Measurements from ENCODE around the gene NAIF1. TPM values are rescaled to one million over a fixed set of nuclear protein-coding genes. Genes with fewer than 3 reads are reported as not detected.
"Not testable (repeated sequence)": the region's sequence is repeated elsewhere in the genome, so short reads cannot be mapped to it uniquely, and the experiment has no call there.

The NAIF1 gene
- total RNA-seq (2014; rRNA removed), result 13.5 and 14.0 TPM in 2 replicates
- 8.6 TPM for polyA plus RNA-seq (2012)

DNA sequence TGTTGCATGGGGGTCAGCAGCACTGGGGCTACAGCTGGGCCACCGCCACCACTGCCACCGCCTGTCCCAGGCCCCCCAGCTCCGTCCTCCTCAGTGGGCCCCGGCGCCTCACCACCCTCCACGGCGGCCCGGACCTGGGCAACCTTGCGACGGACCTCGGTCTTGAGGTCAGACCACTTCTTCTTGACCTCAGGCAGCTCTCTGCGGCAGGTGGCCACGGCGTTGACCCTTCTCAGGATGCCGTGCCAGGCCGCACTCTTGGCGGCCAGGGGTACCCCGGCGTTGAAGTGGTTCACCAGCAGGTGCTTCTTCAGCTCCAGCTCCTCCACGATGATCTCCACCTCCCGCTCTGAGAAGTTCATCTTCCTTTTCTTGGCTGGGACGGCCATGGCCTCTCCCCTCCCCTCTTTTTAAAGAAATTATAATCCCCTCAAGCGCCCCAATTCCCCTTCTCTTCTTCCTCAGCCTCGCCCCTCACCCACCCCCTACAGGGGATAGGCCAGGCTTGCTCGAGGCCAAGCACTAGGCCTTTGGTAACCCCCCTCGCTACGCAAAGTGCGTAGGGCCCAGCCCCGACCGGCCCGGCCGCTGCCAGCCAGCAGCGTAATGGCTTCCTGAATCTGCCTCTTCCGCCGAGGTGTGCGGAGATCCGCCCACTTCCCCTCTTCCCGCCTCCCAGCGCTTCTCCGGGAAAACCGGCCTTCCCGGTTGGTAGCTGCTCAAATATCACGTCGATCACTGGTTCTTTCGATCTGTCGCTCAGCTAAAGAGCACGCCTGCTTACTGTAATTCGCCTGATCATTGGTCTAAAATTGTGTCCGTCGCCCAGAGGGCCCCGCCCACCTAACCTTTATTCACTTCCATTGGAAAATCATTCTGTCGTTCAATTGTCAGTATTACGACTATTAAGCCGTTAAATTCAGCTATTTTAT, at the start of gene NAIF1:
NAIF1 (minus strand) TSS at position 608 of the 932 bp plus-strand sequence; CDS start at position 389, 219 bp downstream.
- DNase-seq (ENCODE audit: low read depth), result peak; percentile 99

GRCh38 chr9:128116104-128117083, 49.3 kb upstream of the NAIF1 start:
- DNase-seq (ENCODE audit: low read depth), result no peak

GRCh38 chr9:128115187-128116103, 48.3 kb upstream of the NAIF1 start:
- no peak for DNase-seq (ENCODE audit: low read depth)

DNA sequence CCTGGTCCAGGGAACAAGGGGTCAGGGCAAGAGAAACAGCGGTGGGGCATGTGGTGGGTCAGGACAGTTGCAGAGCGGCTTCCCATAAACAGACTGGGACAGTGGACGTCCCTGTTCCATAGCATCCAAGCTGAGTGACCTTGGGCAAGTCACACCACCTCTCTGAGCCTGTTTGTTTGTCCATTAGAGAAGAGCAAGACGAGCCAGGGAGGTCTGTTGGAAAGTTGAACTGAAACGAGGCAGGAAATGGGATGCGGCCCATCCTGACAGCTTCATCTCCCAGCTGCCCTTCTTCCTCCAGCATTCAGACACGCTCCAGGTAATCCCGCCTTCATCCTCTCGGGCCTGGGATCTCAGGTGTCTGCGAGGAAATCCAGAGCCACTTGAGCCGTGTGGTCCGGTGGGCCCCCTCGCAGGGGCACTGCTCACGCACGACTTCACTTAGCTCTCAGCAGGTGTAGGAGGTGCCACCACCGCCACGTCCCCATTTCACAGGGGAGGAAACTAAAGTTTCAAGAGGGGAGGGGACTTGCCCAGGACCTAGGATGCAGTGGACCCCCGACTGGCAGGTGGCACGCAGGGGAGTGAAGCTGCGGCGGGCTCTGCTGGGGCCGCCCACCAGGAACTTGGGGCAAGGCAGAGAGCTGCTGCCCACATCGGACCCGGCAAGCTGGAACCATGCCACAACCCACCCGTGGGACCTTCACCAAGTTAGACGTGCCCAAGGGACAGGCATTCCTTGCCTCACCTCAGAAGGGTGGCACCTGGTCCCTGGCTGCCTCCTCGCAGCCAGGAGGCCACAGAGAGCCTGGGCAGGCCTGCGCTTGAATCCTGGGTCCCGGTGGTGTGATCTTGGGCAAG, 47.4 kb upstream of the NAIF1 start:
- no peak for DNase-seq (ENCODE audit: low read depth)

GRCh38 chr9:128113526-128114325, 46.6 kb upstream of the NAIF1 start:
- DNase-seq (ENCODE audit: low read depth), result no peak

- DNase-seq (ENCODE audit: low read depth), result not testable (repeated sequence)
These were observed 44.6 kb upstream of the NAIF1 start for GRCh38 chr9:128111726-128112125.

GRCh38 chr9:128109050-128109709, 42.1 kb upstream of the NAIF1 start:
- no peak for DNase-seq (ENCODE audit: low read depth)

DNA sequence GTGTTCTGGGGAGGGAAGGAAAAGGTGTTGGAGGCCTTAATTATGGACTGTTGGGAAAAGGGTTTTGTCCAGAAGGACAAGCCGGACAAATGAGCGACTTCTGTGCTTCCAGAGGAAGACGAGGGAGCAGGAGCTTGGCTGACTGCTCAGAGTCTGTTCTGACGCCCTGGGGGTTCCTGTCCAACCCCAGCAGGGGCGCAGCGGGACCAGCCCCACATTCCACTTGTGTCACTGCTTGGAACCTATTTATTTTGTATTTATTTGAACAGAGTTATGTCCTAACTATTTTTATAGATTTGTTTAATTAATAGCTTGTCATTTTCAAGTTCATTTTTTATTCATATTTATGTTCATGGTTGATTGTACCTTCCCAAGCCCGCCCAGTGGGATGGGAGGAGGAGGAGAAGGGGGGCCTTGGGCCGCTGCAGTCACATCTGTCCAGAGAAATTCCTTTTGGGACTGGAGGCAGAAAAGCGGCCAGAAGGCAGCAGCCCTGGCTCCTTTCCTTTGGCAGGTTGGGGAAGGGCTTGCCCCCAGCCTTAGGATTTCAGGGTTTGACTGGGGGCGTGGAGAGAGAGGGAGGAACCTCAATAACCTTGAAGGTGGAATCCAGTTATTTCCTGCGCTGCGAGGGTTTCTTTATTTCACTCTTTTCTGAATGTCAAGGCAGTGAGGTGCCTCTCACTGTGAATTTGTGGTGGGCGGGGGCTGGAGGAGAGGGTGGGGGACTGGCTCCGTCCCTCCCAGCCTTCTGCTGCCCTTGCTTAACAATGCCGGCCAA, 41.3 kb upstream of the NAIF1 start:
- no peak for DNase-seq (ENCODE audit: low read depth)

GRCh38 chr9:128107468-128108268, 40.5 kb upstream of the NAIF1 start:
- no peak for DNase-seq (ENCODE audit: low read depth)

DNA sequence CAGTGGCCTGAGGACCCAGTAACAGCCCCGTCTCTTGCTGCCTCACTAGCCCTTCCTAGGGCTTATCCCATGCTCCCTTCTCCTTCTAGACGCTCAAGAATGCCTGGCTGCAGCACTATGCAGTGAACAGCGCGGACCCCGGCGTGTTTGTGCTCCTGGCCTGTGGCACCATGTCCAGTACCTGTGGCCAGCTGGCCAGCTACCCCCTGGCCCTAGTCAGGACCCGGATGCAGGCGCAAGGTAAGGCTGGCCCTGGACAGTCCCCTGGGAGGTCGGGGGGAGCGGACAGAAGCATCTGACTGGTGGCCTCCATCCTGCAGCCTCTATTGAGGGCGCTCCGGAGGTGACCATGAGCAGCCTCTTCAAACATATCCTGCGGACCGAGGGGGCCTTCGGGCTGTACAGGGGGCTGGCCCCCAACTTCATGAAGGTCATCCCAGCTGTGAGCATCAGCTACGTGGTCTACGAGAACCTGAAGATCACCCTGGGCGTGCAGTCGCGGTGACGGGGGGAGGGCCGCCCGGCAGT, 39.9 kb upstream of the NAIF1 start:
- no peak for DNase-seq (ENCODE audit: low read depth)

GRCh38 chr9:128106181-128106939, 39.2 kb upstream of the NAIF1 start:
- no peak for DNase-seq (ENCODE audit: low read depth)

DNA sequence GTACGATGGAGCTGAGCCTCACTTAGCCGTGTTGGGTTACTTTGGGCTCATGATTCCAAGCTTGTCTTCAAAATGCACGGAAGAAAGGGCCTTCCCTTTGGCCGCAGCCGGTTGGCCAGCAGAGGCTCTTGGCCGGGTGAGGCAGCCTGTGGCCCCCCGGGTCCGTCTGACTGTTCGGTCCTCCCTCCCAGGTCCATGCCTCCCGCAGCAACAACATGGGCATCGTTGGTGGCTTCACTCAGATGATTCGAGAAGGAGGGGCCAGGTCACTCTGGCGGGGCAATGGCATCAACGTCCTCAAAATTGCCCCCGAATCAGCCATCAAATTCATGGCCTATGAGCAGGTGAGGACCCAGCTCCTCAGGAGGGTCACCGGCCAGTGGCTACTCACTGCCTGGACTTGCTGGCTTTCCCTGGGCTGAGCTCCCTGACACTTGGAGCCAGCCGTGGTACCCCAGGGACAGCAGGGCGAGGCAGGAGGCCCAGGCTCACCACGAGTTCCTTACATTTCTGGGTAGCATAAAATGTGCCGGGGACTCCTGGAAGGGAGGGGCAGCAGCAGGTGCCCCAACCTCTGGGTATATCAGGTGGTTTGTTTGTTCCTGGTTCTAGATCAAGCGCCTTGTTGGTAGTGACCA, 38.5 kb upstream of the NAIF1 start:
- no peak for DNase-seq (ENCODE audit: low read depth)

GRCh38 chr9:128104171-128104618, 37.1 kb upstream of the NAIF1 start:
- DNase-seq (ENCODE audit: low read depth), result peak; percentile 94

DNA sequence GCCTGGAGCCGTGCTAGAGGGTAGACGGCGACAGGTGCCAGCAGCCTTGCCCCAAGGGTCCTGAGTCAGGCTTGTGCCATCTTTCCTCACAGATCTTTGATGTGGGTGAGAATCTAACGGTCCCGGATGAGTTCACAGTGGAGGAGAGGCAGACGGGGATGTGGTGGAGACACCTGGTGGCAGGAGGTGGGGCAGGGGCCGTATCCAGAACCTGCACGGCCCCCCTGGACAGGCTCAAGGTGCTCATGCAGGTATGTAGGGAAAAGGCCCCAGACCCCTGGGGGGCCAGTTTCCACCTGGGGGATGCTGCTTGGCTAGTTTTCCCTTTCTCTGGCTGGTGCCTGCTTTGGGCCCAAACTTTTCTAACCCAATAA, 36.5 kb upstream of the NAIF1 start:
- peak; percentile 68 for DNase-seq (ENCODE audit: low read depth)

GRCh38 chr9:128102861-128103588, 35.9 kb upstream of the NAIF1 start:
- DNase-seq (ENCODE audit: low read depth), result no peak
